K562 (cell line): ENCODE measurements around the gene MN1. TPM values are rescaled to one million over a fixed set of nuclear protein-coding genes. Genes with fewer than 3 reads are reported as not detected.

ENCODE experiments used
- ATAC-seq: fragments of 200-7000 bp; cut with Tn5 transposase; 3 replicates; pipeline ENCODE4 v1.9.1; 2020; ENCODE audit warnings: moderate library complexity
- BruUV-seq: library from RNA; stranded (reverse); fragments of 400-500 nt; replicated peaks from 2 replicates; lab custom pipeline; 2021; lab: Mats Ljungman, UMichigan
- CTCF ChIA-PET: fragments of 300-600 bp; formaldehyde crosslinking; extraction: SDS; loops from one replicate; lab custom pipeline; 2021; ENCODE audit warnings: low intra/inter-chr PET ratio; lab: Yijun Ruan, JAX
- POLR2A ChIA-PET: fragments of 300-600, 350-650 bp; sonication (Branson Sonifier 250); formaldehyde crosslinking; extraction: SDS; loops from one replicate; lab custom pipeline; 2021; ENCODE audit warnings: antibody characterized with exemption, inconsistent platforms; lab: Yijun Ruan, JAX
- DNase-seq, 4 experiments: peaks; one replicate each; pipeline versions ENCODE4 v3.0.0 to v3.0.0-alpha.2; 2011 to 2018; ENCODE audit warnings: low spot score in 3 of 4, mixed read lengths in 3 of 4; ENCODE audit errors: extremely low read depth in 1 of 4
- FAIRE-seq: peaks from 2 replicates; lab custom pipeline; 2011; peaks lifted over from hg19 to GRCh38; lab: Jason Lieb, UNC
- H2AFZ ChIP-seq: 2 replicates; pipeline ENCODE4 v1.6.0; 2011; ENCODE audit warnings: low read depth, low read length, control low read depth, inconsistent platforms
- H3K27ac ChIP-seq: fragments of 200-600 bp; 3 replicates; pipeline ENCODE4 v1.8.0; 2011; ENCODE audit warnings: low read depth, mild to moderate bottlenecking, control low read depth, inconsistent platforms, low read length, moderate library complexity, mixed read lengths; ENCODE audit errors: extremely low read depth
- H3K27me3 ChIP-seq, 2 experiments: fragments of 300-600 bp in 1 of 2; 2 replicates in 1 of 2; 3 replicates in 1 of 2; pipeline versions ENCODE4 v1.6.0 to v1.8.0; 2011; ENCODE audit warnings: inconsistent platforms in 2 of 2, low read length in 2 of 2, mild to moderate bottlenecking in 1 of 2, mixed read lengths in 1 of 2, moderate library complexity in 1 of 2; ENCODE audit not compliant: control insufficient read depth in 2 of 2, insufficient read depth in 2 of 2
- H3K36me3 ChIP-seq: fragments of 300-600 bp; 3 replicates; pipeline ENCODE4 v1.8.0; 2011; ENCODE audit warnings: mild to moderate bottlenecking, low read length, inconsistent platforms; ENCODE audit not compliant: control insufficient read depth, insufficient read depth
- H3K4me1 ChIP-seq, 2 experiments: fragments of 200-600 bp in 1 of 2; replicated peaks in 1 of 2; 2 replicates in 1 of 2; 3 replicates in 1 of 2; pipeline versions ENCODE4 v1.5.1 to v1.8.0; 2011; ENCODE audit warnings: inconsistent platforms in 2 of 2, low read length in 2 of 2, mild to moderate bottlenecking in 1 of 2, mixed read lengths in 1 of 2, moderate library complexity in 1 of 2; ENCODE audit not compliant: control insufficient read depth in 2 of 2, insufficient read depth in 2 of 2
- H3K4me2 ChIP-seq: 2 replicates; pipeline ENCODE4 v1.6.1; 2011; ENCODE audit warnings: low read length, control low read depth, inconsistent platforms, mixed read lengths; ENCODE audit not compliant: insufficient read depth
- H3K4me3 ChIP-seq: fragments of 200-600 bp; sonication (generic), shearing (Covaris generic); 2 replicates; pipeline ENCODE4 v1.5.1; 2016; ENCODE audit warnings: control low read depth, inconsistent platforms
- H3K79me2 ChIP-seq: fragments of 200-600 bp; 3 replicates; pipeline ENCODE4 v1.8.0; 2011; ENCODE audit warnings: low read length, inconsistent platforms; ENCODE audit not compliant: control insufficient read depth, insufficient read depth
- H3K9ac ChIP-seq, 2 experiments: 2 replicates each; pipeline versions ENCODE4 v1.6.0 to v1.6.1; 2011; ENCODE audit warnings: low read depth in 2 of 2, low read length in 2 of 2, control low read depth in 1 of 2, inconsistent platforms in 1 of 2, mild to moderate bottlenecking in 1 of 2, mixed read lengths in 1 of 2; ENCODE audit not compliant: insufficient read depth in 1 of 2
- H3K9me1 ChIP-seq: one replicate; pipeline ENCODE4 v1.6.0; 2011; ENCODE audit warnings: inconsistent platforms, mild to moderate bottlenecking, low read length, moderate library complexity; ENCODE audit not compliant: control insufficient read depth, insufficient read depth
- H3K9me3 ChIP-seq: replicated peaks from 2 replicates; pipeline ENCODE4 v1.5.1; 2011; ENCODE audit warnings: low read depth, low read length, inconsistent platforms; ENCODE audit not compliant: control insufficient read depth, insufficient read depth
- H4K20me1 ChIP-seq: replicated peaks from 2 replicates; pipeline ENCODE4 v1.6.1; 2011; ENCODE audit warnings: low read length, inconsistent platforms, mixed read lengths; ENCODE audit not compliant: control insufficient read depth, insufficient read depth
- BCOR ChIP-seq: fragments of 450-650 bp; IDR thresholded peaks from 2 replicates; pipeline ENCODE4 v1.6.1; 2016
- KDM1A ChIP-seq, 2 experiments: fragments of 450-650 bp; IDR thresholded peaks; 2 replicates each; pipeline ENCODE4 v1.6.1; 2016; ENCODE audit warnings: mild to moderate bottlenecking in 2 of 2
- RBM25 ChIP-seq: fragments of 200-400 bp; formaldehyde crosslinking; IDR thresholded peaks from 2 replicates; pipeline ENCODE4 v1.6.1; 2018; ENCODE audit warnings: low read length, low read depth, moderate library complexity; ENCODE audit not compliant: severe bottlenecking
- WGBS: fragments of 100-300 bp; shearing (Covaris generic); methylation state at CpG from one replicate; pipeline ENCODE4 v1.1.6; 2016; ENCODE audit warnings: low coverage, mixed read lengths; ENCODE audit not compliant: insufficient coverage; ENCODE audit errors: missing lambda C conversion rate; 5-methylcytosine and 5-hydroxymethylcytosine counted together
- in situ Hi-C: fragments of 300-500 bp; cut with MboI; formaldehyde crosslinking; loops from 4 replicates; pipeline ENCODE4 v1.15.0; 2018; ENCODE audit warnings: inconsistent platforms, mixed read lengths
- intact Hi-C: fragments of 100-400 bp; cut with micrococcal nuclease; formaldehyde crosslinking; loops from 2 replicates; pipeline ENCODE4 v1.14.2; 2022
- polyA plus RNA-seq, 8 experiments: library from polyadenylated mRNA; depleted of rRNA in 4 of 8; stranded (reverse) in 5 of 8; unstranded in 3 of 8; fragments of >200 nt; fragmentation: Nextera tagmentation in 2 of 8; fragmentation: Illumina TruSeq in 1 of 8; extraction: Ambion mirVana in 2 of 8; extraction: Trizol in 1 of 8; gene quantifications; 2 replicates each; pipeline versions ENCODE4 v1.2.1 to v1.2.3, GENCODE V29; 2011 to 2014; ENCODE audit warnings: inconsistent platforms in 1 of 8, missing spikeins in 1 of 8
- total RNA-seq, 7 experiments: library from RNA; depleted of rRNA in 6 of 7; stranded (reverse); fragments of >200 nt in 6 of 7; fragmentation: Illumina TruSeq in 2 of 7; extraction: Trizol in 2 of 7; gene quantifications; 2 replicates each; pipeline versions ENCODE4 v1.2.1 to v1.2.3, GENCODE V29; 2011 to 2021; ENCODE audit warnings: low replicate concordance in 1 of 7
- TF ChIP-seq, protein P1 (sequence below), 2 experiments: fragments of 450-650 bp in 1 of 2; IDR thresholded peaks; 2 replicates each; pipeline ENCODE4 v1.6.1; 2011 to 2017; ENCODE audit warnings: low read depth in 2 of 2, antibody characterized with exemption in 1 of 2, borderline replicate concordance in 1 of 2, low read length in 1 of 2, mild to moderate bottlenecking in 1 of 2, mixed read lengths in 1 of 2; ENCODE audit not compliant: control insufficient read depth in 1 of 2

Gene MN1
- total and polyA plus RNA-seq, 9 of the 15 experiments (the other 6 are each of a cell fraction or from before 2014, with no cell fraction given) = under 0.01 to 0.05 (median 0.03) TPM; not detected in 5

- ChIA-PET CTCF (no interaction called here), POLR2A (no interaction called here)
- H3K4me2 ChIP-seq = no peak overlapping the region
- 4% methylated on average over 3 of the region's 8 CpGs for WGBS
- FAIRE-seq (no peak), ATAC-seq (no peak), DNase-seq (no peak)
- no peaks in the 10 kb centered on the region for H3K9me1 ChIP-seq
- H3K4me3 ChIP-seq = no peak overlapping the region
- no peak overlapping the region for H3K27ac ChIP-seq
- 0 out of 2 replicates have a peak, but pooled peaks cover 2% of the 10 kb centered on the region for H4K20me1 ChIP-seq
- H3K9ac ChIP-seq = no peak overlapping the region
- H3K9me3 ChIP-seq = no peaks in the 10 kb centered on the region
- no peaks in the 10 kb centered on the region for H3K36me3 ChIP-seq
- peaks cover 2 to 28% of the 10 kb centered on the region in 2 experiments; a peak in 3 of 5 replicates for H3K27me3 ChIP-seq
- no peak overlapping the region for H2AFZ ChIP-seq
- in situ Hi-C loops = no loop called here
- intact Hi-C loops = no loop called here
- H3K4me1 ChIP-seq = peaks cover 0 to 3% of the 10 kb centered on the region in 2 experiments; a peak in 2 of 5 replicates
- H3K79me2 ChIP-seq = no peaks in the 10 kb centered on the region
- no TSS peak for BruUV-seq
- TF ChIP-seq KDM1A (IDR thresholded peaks at IDR 0.05) (0 out of 4 replicates have a peak, but pooled peaks of 1 of the 2 experiments have one; percentile 25), RBM25 (peak; percentile 79), BCOR (peak; percentile 30; the same call in 1 of the 2 replicates)
- TF ChIP-seq, protein P1, sequence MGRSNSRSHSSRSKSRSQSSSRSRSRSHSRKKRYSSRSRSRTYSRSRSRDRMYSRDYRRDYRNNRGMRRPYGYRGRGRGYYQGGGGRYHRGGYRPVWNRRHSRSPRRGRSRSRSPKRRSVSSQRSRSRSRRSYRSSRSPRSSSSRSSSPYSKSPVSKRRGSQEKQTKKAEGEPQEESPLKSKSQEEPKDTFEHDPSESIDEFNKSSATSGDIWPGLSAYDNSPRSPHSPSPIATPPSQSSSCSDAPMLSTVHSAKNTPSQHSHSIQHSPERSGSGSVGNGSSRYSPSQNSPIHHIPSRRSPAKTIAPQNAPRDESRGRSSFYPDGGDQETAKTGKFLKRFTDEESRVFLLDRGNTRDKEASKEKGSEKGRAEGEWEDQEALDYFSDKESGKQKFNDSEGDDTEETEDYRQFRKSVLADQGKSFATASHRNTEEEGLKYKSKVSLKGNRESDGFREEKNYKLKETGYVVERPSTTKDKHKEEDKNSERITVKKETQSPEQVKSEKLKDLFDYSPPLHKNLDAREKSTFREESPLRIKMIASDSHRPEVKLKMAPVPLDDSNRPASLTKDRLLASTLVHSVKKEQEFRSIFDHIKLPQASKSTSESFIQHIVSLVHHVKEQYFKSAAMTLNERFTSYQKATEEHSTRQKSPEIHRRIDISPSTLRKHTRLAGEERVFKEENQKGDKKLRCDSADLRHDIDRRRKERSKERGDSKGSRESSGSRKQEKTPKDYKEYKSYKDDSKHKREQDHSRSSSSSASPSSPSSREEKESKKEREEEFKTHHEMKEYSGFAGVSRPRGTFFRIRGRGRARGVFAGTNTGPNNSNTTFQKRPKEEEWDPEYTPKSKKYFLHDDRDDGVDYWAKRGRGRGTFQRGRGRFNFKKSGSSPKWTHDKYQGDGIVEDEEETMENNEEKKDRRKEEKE (IDR thresholded peaks at IDR 0.05; ENCODE audit: borderline replicate concordance in 1 of 2, control insufficient read depth in 1 of 2, low read depth in 2 of 2, low read length in 1 of 2) = no peak
These were observed 46.6 kb downstream of the MN1 start for GRCh38 chr22:27754888-27755480.
